ENCODE data around the gene LRP3.

GRCh38 chr19:33156334-33156733 lies 37.8 kb upstream of the LRP3 start:
- TF ChIP-seq POLR2A (IDR thresholded peaks at IDR 0.05), result no peak
- TF ChIP-seq CTCF (IDR thresholded peaks at IDR 0.05), result no peak

All from heart left ventricle (tissue), 13 donors.